HT-29 (cell line): Measurements from ENCODE around the gene TADA1. TPM values are rescaled to one million over a fixed set of nuclear protein-coding genes. Genes with fewer than 3 reads are reported as not detected.
A peak's percentile ranks its signal among the peaks of the same experiment; 100 is the strongest.

Experiments
- DNase-seq: peaks from one replicate; pipeline ENCODE4 v3.0.0-alpha.2; 2015; ENCODE audit warnings: low spot score
- total RNA-seq: library from RNA; depleted of rRNA; stranded (reverse); fragments of >200 nt; shearing (Covaris generic); gene quantifications from 2 replicates; pipeline ENCODE4 v1.2.3, GENCODE V29; 2014; rRNA removed

TADA1 gene
- total RNA-seq, result 5.7 and 7.2 TPM in 2 replicates

- peak; percentile 97 for DNase-seq
Measured at GRCh38 chr1:166875734-166876539, at the start of gene TADA1. TSS of gene TADA1 (minus strand) at chr1:166876264. CDS start at chr1:166876233, 31 bp downstream.

GRCh38 chr1:166924823-166925541, 48.9 kb upstream of the TADA1 start:
- DNase-seq, result no peak

- no peak for DNase-seq
Measured at GRCh38 chr1:166920561-166921475, 44.8 kb upstream of the TADA1 start.

GRCh38 chr1:166918956-166919316, 42.9 kb upstream of the TADA1 start:
- no peak for DNase-seq

GRCh38 chr1:166918088-166918955, 42.3 kb upstream of the TADA1 start:
- DNase-seq, result no peak

- no peak for DNase-seq
Measured at GRCh38 chr1:166915941-166916340, 39.9 kb upstream of the TADA1 start.

- DNase-seq, result no peak
Measured at GRCh38 chr1:166915042-166915441, 39.0 kb upstream of the TADA1 start.

- DNase-seq, result no peak
Measured at GRCh38 chr1:166914111-166914510, 38.0 kb upstream of the TADA1 start.

- no peak for DNase-seq
Measured at GRCh38 chr1:166911624-166912023, 35.6 kb upstream of the TADA1 start.

GRCh38 chr1:166910396-166910994, 34.4 kb upstream of the TADA1 start:
- DNase-seq, result peak; percentile 94

- no peak for DNase-seq
Measured at GRCh38 chr1:166908942-166909341, 32.9 kb upstream of the TADA1 start.

GRCh38 chr1:166907763-166908162, 31.7 kb upstream of the TADA1 start:
- no peak for DNase-seq

GRCh38 chr1:166907051-166907450, 31.0 kb upstream of the TADA1 start:
- DNase-seq, result no peak

GRCh38 chr1:166906647-166907046, 30.6 kb upstream of the TADA1 start:
- no peak for DNase-seq

- no peak for DNase-seq
Measured at GRCh38 chr1:166905900-166906299, 29.8 kb upstream of the TADA1 start.

- DNase-seq, result no peak
Measured at GRCh38 chr1:166905136-166905535, 29.1 kb upstream of the TADA1 start.

GRCh38 chr1:166903232-166903631, 27.2 kb upstream of the TADA1 start:
- DNase-seq, result no peak

- DNase-seq, result peak; percentile 22
Measured at GRCh38 chr1:166902279-166902678, 26.2 kb upstream of the TADA1 start.

- no peak for DNase-seq
Measured at GRCh38 chr1:166900987-166901386, 24.9 kb upstream of the TADA1 start.

GRCh38 chr1:166899769-166900168, 23.7 kb upstream of the TADA1 start:
- no peak for DNase-seq
